ENCODE measurements around the gene ALG2.

DNA sequence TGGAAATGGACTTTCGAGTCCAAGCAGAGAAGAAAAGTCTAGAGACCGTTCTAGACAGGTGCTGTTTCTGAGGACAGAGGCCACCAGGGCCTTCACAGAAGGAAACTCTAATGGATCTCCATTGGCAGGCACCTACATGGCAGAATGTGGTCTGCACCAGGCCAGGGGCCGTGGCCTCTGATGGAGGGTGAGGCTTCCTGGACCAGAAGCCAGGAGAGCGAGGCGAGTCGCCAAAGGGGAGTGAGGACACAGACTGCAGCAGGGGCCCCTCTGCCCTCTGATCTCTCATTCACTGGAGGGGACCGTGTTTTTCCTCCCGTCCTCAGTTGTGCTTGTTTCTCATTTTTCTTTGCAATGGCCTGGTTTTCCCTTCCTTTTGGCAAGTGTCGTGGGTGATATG is 41.1 kb downstream of the ALG2 start:
- TF ChIP-seq, protein P1, sequence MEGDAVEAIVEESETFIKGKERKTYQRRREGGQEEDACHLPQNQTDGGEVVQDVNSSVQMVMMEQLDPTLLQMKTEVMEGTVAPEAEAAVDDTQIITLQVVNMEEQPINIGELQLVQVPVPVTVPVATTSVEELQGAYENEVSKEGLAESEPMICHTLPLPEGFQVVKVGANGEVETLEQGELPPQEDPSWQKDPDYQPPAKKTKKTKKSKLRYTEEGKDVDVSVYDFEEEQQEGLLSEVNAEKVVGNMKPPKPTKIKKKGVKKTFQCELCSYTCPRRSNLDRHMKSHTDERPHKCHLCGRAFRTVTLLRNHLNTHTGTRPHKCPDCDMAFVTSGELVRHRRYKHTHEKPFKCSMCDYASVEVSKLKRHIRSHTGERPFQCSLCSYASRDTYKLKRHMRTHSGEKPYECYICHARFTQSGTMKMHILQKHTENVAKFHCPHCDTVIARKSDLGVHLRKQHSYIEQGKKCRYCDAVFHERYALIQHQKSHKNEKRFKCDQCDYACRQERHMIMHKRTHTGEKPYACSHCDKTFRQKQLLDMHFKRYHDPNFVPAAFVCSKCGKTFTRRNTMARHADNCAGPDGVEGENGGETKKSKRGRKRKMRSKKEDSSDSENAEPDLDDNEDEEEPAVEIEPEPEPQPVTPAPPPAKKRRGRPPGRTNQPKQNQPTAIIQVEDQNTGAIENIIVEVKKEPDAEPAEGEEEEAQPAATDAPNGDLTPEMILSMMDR (conservative IDR thresholded peaks at IDR 0.05; ENCODE audit: low read length), result no peak
- TF ChIP-seq EZH2phosphoT487 (IDR thresholded peaks at IDR 0.05; ENCODE audit: borderline replicate concordance, low read depth, low read length), result no peak
